Activated naive CD4-positive, alpha-beta T cell (primary cell): ENCODE results near the gene UROS.

Experiments used
- DNase-seq, 4 experiments: peaks; one replicate each; lab custom pipeline; 2025; lab: John Stamatoyannopoulos, UW

Gene UROS

GRCh38 chr10:125836746-125837145, 13.7 kb upstream of the UROS start:
- DNase-seq: no peak

- DNase-seq: no peak
Observed at GRCh38 chr10:125828311-125828710, 5.3 kb upstream of the UROS start.

GRCh38 chr10:125827133-125827532, 4.1 kb upstream of the UROS start:
- DNase-seq: no peak

- DNase-seq: no peak
Observed at GRCh38 chr10:125824736-125825135, 1.7 kb upstream of the UROS start.

- DNase-seq: no peak
Observed at GRCh38 chr10:125823663-125824251, 699 bp upstream of the UROS start.

- no peak for DNase-seq
Observed at GRCh38 chr10:125820701-125821100, 2.4 kb downstream of the UROS start.

- no peak for DNase-seq
Observed at GRCh38 chr10:125817337-125817946, 5.6 kb downstream of the UROS start.

GRCh38 chr10:125816548-125816947, 6.5 kb downstream of the UROS start:
- no peak for DNase-seq

- no peak for DNase-seq
Observed at GRCh38 chr10:125815764-125816163, 7.3 kb downstream of the UROS start.

GRCh38 chr10:125812128-125812750, 10.8 kb downstream of the UROS start:
- no peak for DNase-seq

GRCh38 chr10:125811251-125811650, 11.8 kb downstream of the UROS start:
- no peak for DNase-seq

GRCh38 chr10:125808047-125808446, 15.0 kb downstream of the UROS start:
- no peak for DNase-seq

GRCh38 chr10:125802739-125803138, 20.3 kb downstream of the UROS start:
- DNase-seq: no peak

GRCh38 chr10:125802131-125802530, 20.9 kb downstream of the UROS start:
- DNase-seq: no peak

- no peak for DNase-seq
Observed at GRCh38 chr10:125801574-125801973, 21.5 kb downstream of the UROS start.

- no peak for DNase-seq
Observed at GRCh38 chr10:125799451-125800182, 23.4 kb downstream of the UROS start.

GRCh38 chr10:125797994-125798662, 24.9 kb downstream of the UROS start:
- no peak for DNase-seq

GRCh38 chr10:125797424-125797823, 25.6 kb downstream of the UROS start:
- DNase-seq: no peak

- DNase-seq: no peak
Observed at GRCh38 chr10:125795637-125796190, 27.3 kb downstream of the UROS start.

GRCh38 chr10:125795128-125795527, 27.9 kb downstream of the UROS start:
- DNase-seq: no peak

GRCh38 chr10:125792342-125793300, 30.4 kb downstream of the UROS start:
- no peak for DNase-seq
